BE2C (cell line): ENCODE measurements around the gene CCDC182.

Experiments
- DNase-seq: peaks from one replicate; pipeline ENCODE4 v3.0.0-alpha.2; 2020
- H3K27me3 ChIP-seq: fragments of 250-450 bp; sonication (Bioruptor Pico); 2 replicates; pipeline ENCODE4 v1.5.1; 2020; ENCODE audit warnings: mild to moderate bottlenecking
- H3K36me3 ChIP-seq: fragments of 250-450 bp; sonication (Bioruptor Pico); 2 replicates; pipeline ENCODE4 v1.5.1; 2020; ENCODE audit warnings: mild to moderate bottlenecking
- H3K4me1 ChIP-seq: fragments of 250-450 bp; sonication (Bioruptor Pico); 2 replicates; pipeline ENCODE4 v1.5.1; 2020
- H3K4me3 ChIP-seq: 2 replicates; pipeline ENCODE4 v1.5.1; 2011; ENCODE audit warnings: low read depth, low read length
- H3K9me3 ChIP-seq: fragments of 250-450 bp; sonication (Bioruptor Pico); 2 replicates; pipeline ENCODE4 v1.5.1; 2020
- TF ChIP-seq, protein P1 (sequence below): IDR thresholded peaks from 2 replicates; pipeline ENCODE4 v1.5.1; 2012; ENCODE audit warnings: mild to moderate bottlenecking, low read depth, low read length

CCDC182 gene

DNA sequence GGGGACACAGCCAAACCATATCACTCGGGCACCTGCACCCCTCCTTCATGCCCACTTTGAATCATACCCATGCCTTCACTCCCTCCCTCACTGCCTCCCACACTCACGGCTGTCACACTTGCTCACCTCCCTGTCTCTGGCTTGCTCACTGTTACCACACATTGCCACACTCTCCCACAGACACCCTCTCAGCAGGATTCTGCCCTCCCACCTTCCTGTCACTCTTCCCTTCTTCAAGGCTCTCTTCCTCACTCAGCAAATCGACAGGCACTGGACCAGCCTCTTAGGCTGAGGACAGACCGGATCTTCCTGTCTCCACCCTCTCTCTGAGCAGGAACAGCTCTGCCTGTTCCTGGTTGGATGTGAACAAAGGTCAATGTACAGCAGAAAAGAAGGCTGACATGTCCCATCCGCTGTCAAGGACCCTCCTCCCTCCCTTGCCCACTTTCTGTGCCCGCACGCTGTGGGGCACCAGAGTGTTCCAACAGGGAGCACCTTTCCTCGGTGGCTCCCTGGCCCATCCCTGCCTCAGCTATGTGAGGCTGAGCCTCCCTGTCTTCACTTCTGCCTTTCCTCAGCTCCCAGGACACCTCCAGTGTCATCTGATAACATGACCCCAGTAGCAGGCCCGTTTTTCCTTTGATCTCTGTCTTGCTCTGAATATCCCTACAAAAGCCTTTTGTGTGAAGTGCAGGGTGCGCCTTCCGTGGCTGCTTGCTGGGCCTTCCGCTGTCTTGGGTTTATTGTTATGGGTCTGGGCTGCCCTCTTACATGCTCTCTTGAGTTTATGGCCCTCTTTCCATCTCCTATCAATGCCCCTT lies 47.0 kb downstream of the CCDC182 start:
- H3K27me3 ChIP-seq: no peaks in the 10 kb centered on the region
- no peaks in the 10 kb centered on the region for H3K36me3 ChIP-seq
- no peaks in the 10 kb centered on the region; the same call in 1 of the 2 replicates for H3K9me3 ChIP-seq
- H3K4me3 ChIP-seq: no peak overlapping the region
- TF ChIP-seq, protein P1, sequence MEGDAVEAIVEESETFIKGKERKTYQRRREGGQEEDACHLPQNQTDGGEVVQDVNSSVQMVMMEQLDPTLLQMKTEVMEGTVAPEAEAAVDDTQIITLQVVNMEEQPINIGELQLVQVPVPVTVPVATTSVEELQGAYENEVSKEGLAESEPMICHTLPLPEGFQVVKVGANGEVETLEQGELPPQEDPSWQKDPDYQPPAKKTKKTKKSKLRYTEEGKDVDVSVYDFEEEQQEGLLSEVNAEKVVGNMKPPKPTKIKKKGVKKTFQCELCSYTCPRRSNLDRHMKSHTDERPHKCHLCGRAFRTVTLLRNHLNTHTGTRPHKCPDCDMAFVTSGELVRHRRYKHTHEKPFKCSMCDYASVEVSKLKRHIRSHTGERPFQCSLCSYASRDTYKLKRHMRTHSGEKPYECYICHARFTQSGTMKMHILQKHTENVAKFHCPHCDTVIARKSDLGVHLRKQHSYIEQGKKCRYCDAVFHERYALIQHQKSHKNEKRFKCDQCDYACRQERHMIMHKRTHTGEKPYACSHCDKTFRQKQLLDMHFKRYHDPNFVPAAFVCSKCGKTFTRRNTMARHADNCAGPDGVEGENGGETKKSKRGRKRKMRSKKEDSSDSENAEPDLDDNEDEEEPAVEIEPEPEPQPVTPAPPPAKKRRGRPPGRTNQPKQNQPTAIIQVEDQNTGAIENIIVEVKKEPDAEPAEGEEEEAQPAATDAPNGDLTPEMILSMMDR: no peak
- DNase-seq: no peak
- peaks cover 8% of the 10 kb centered on the region; the same call in 1 of the 2 replicates for H3K4me1 ChIP-seq

DNA sequence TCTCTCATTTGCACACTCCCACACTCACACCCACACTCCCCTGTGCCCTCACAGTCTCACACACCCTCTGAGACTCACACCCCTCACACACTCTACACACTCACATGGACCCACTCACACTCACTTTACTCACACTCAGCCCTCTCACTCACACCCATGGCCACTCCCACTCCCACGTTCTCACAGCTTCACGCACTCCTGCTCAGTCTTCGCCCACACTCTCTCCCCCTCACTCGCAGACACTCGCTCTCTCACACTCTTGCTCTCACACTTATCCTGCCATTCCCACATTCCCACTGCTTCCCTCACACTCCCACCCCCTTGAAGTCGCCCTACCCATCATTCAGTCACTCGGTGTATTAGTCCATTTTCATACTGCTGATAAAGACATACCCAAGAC lies 47.9 kb downstream of the CCDC182 start:
- DNase-seq: no peak
- Histone ChIP-seq H3K4me1 (peaks cover 8% of the 10 kb centered on the region; the same call in 1 of the 2 replicates), H3K27me3 (no peaks in the 10 kb centered on the region), H3K9me3 (no peaks in the 10 kb centered on the region; the same call in 1 of the 2 replicates), H3K4me3 (no peak overlapping the region), H3K36me3 (no peaks in the 10 kb centered on the region)
- TF ChIP-seq, protein P1: no peak

DNA sequence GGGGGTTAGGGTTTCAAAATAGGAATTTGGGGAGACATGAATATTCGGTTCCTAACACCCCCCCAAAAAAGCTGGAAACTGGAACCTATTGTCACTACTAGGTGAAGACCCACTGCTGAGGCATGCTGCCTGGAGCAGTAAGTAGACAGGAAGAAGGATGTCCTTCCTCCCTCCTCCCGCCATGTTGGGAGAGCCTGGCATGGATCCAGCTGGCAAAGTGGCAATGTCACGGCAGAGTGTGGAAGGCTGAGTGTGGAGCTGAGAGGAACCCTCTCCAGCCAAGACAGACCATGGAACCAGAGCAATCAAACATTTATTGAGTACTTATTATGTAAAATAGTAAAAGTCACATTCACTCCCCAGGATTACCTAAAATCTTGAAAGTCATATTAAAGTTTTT lies 49.0 kb downstream of the CCDC182 start:
- DNase-seq: no peak
- Histone ChIP-seq H3K4me3 (no peak overlapping the region), H3K4me1 (peaks cover 8% of the 10 kb centered on the region; the same call in 1 of the 2 replicates), H3K9me3 (no peaks in the 10 kb centered on the region; the same call in none of the 2 replicates), H3K27me3 (no peaks in the 10 kb centered on the region), H3K36me3 (no peaks in the 10 kb centered on the region)
- TF ChIP-seq, protein P1: no peak
